Neutrophil (primary cell): Measurements from ENCODE around the gene DSCAML1.

ENCODE experiments used
- H3K27ac ChIP-seq: fragments of 200-600 bp; sonication (generic); 2 replicates; pipeline ENCODE4 v1.5.1; 2016; ENCODE audit warnings: mild to moderate bottlenecking, moderate library complexity
- H3K27me3 ChIP-seq: fragments of 200-600 bp; sonication (generic); 2 replicates; pipeline ENCODE4 v1.6.0; 2016; ENCODE audit warnings: mild to moderate bottlenecking
- H3K36me3 ChIP-seq: fragments of 200-600 bp; sonication (generic); 2 replicates; pipeline ENCODE4 v1.5.1; 2017
- H3K4me1 ChIP-seq, 2 experiments: fragments of 200-600 bp in 1 of 2; sonication (generic) in 1 of 2; 1 replicate in 1 of 2; 2 replicates in 1 of 2; pipeline versions ENCODE4 v1.5.1 to v1.6.1; 2013 to 2016; ENCODE audit warnings: low read depth in 1 of 2, low read length in 1 of 2, mild to moderate bottlenecking in 1 of 2, moderate library complexity in 1 of 2; ENCODE audit not compliant: control insufficient read depth in 1 of 2, insufficient read depth in 1 of 2
- H3K4me3 ChIP-seq, 2 experiments: fragments of 200-600 bp in 1 of 2; sonication (generic) in 1 of 2; 1 replicate in 1 of 2; 2 replicates in 1 of 2; pipeline ENCODE4 v1.5.1; 2013 to 2016; ENCODE audit warnings: low read depth in 1 of 2, low read length in 1 of 2, mild to moderate bottlenecking in 1 of 2, moderate library complexity in 1 of 2
- H3K9me3 ChIP-seq: fragments of 200-600 bp; sonication (generic); 2 replicates; pipeline ENCODE4 v1.5.1; 2016
- TF ChIP-seq, protein P1 (sequence below): fragments of 200-600 bp; sonication (generic); IDR thresholded peaks from 2 replicates; pipeline ENCODE4 v1.5.1; 2016; ENCODE audit warnings: antibody characterized with exemption

The DSCAML1 gene

DNA sequence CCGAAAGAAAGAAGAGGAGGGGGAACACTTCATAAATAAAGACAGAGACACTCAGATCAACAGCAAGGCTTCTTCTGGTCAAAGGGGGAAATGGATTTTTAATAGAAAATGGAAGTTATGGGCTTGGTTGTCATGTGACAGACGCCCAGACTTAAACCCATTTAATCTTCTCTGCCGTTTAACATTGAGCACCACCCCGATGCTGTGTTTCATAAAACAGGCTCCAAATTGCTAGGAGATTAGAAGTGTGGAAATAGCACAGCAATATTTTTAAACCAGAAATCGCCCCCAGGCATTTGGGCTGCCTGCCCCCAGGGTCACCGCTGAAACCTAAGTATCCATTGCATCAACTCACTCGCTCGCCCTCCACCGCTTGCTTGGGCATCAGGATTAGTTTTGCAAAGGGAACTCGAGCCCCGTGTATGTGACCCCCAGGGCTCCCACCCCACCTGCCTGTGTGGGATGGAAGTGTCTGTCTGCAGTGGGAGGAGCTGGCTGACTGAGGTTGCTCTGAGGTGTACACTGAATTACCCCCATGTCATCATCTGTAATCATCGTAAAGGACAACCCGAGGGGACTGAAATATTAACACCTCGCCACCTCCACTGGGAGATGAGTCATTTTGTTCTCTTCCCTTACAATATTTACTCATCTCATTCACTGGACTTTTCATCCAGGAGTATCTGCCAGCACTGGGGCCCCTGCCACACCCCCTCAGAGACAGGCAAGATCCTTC is 10.7 kb downstream of the DSCAML1 start:
- TF ChIP-seq, protein P1, sequence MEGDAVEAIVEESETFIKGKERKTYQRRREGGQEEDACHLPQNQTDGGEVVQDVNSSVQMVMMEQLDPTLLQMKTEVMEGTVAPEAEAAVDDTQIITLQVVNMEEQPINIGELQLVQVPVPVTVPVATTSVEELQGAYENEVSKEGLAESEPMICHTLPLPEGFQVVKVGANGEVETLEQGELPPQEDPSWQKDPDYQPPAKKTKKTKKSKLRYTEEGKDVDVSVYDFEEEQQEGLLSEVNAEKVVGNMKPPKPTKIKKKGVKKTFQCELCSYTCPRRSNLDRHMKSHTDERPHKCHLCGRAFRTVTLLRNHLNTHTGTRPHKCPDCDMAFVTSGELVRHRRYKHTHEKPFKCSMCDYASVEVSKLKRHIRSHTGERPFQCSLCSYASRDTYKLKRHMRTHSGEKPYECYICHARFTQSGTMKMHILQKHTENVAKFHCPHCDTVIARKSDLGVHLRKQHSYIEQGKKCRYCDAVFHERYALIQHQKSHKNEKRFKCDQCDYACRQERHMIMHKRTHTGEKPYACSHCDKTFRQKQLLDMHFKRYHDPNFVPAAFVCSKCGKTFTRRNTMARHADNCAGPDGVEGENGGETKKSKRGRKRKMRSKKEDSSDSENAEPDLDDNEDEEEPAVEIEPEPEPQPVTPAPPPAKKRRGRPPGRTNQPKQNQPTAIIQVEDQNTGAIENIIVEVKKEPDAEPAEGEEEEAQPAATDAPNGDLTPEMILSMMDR: no peak
- Histone ChIP-seq H3K27ac (no peak overlapping the region), H3K27me3 (peaks cover 82% of the 10 kb centered on the region), H3K4me1 (no peaks in the 10 kb centered on the region), H3K9me3 (no peaks in the 10 kb centered on the region), H3K4me3 (no peak overlapping the region), H3K36me3 (no peaks in the 10 kb centered on the region)

DNA sequence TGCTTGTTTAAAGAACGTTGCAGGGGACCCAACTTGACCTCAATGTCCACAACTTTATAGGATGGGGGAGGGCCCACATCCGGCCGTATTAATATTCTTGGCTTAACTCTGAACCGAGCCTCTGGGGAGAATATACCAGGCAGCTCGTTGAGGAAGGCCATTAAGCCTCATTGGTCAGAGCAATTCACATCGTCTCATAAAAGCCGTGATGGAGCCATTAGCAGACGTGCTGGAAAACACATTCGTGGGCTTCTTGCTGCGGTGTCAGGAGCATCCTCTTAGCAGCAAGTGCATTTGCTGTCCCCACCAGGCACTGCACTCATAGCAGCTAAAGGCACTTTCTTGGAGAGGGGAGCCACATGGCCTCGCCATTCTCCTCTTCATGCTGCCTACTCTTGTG is 14.9 kb downstream of the DSCAML1 start:
- no peaks in the 10 kb centered on the region for H3K9me3 ChIP-seq
- TF ChIP-seq, protein P1: no peak
- H3K4me3 ChIP-seq: no peak overlapping the region
- no peaks in the 10 kb centered on the region for H3K4me1 ChIP-seq
- H3K27ac ChIP-seq: no peak overlapping the region
- H3K27me3 ChIP-seq: peaks cover 71% of the 10 kb centered on the region
- H3K36me3 ChIP-seq: no peaks in the 10 kb centered on the region

DNA sequence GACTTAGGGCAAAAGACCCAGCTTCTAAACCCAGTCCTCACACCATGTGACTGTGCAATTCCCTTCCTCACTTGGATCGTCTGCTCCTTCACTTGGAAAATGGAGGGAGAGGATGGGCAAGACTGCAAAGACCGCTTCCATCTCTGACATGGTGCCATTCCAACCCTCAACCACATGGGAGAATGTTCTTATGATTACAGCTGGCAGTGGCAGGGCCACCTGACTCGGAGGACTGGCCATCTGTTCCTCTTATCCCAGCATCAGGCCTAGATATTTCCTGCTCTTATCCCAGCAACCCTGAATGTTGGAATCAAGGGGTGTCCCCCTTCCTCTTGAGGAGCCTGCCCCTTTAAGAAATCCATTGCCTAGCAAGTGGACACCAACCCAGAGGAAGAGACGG is 15.4 kb downstream of the DSCAML1 start:
- peaks cover 66% of the 10 kb centered on the region for H3K27me3 ChIP-seq
- no peak overlapping the region for H3K27ac ChIP-seq
- H3K36me3 ChIP-seq: no peaks in the 10 kb centered on the region
- H3K4me1 ChIP-seq: no peaks in the 10 kb centered on the region
- no peaks in the 10 kb centered on the region for H3K9me3 ChIP-seq
- H3K4me3 ChIP-seq: no peak overlapping the region
- TF ChIP-seq, protein P1: no peak

DNA sequence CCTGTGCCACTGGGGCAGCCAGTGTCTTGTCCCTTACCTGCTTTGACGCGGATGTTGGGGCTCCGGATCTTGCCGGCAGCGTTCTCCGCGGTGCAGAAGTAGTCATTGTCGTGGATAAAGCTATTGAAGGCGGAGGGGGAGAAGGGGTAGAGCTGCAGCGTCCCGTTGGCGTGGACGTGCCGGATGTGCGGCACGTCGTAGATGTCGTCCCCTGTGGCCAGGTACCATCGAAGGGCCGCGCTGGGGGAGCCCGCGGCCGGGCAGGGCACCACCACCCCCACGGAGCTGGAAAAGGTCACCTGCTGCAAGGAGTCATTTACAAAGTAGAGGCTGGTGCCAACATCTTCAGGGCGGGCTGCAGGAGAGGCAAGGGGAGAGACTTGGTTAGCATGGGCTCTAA is 16.6 kb downstream of the DSCAML1 start:
- H3K4me1 ChIP-seq: no peaks in the 10 kb centered on the region
- no peaks in the 10 kb centered on the region for H3K36me3 ChIP-seq
- H3K4me3 ChIP-seq: no peak overlapping the region
- no peak overlapping the region for H3K27ac ChIP-seq
- TF ChIP-seq, protein P1: no peak
- no peaks in the 10 kb centered on the region for H3K9me3 ChIP-seq
- H3K27me3 ChIP-seq: peaks cover 61% of the 10 kb centered on the region

DNA sequence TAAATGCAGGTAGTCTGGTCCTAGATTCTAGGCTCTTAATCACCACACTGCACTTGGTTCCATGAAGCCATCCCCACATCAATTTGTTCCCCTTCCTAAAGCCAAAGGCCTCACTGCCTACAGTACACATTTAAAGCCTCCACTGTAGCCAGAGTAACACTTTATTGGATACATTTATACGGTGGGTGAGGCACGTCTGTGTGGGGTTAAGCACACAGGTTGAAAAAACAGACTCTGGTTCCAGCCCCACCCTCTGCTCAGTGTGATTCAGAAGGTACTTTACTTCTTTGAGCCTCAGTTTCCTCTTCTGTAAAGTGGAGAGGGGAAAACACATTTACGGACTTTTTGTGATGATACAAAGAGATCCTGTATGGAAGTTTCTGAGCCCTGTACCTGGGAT is 22.5 kb downstream of the DSCAML1 start:
- TF ChIP-seq, protein P1: no peak
- Histone ChIP-seq H3K9me3 (no peaks in the 10 kb centered on the region), H3K4me3 (no peak overlapping the region), H3K27ac (no peak overlapping the region), H3K36me3 (no peaks in the 10 kb centered on the region), H3K27me3 (peaks cover 32% of the 10 kb centered on the region), H3K4me1 (no peaks in the 10 kb centered on the region)
